ENCODE data around the gene KRTAP10-7.
"Not testable (repeated sequence)": the region's sequence is repeated elsewhere in the genome, so short reads cannot be mapped to it uniquely, and the experiment has no call there.

KRTAP10-7 gene

GRCh38 chr21:44628707-44629391 is 28.5 kb downstream of the KRTAP10-7 start:
- in situ Hi-C loops (cut with HindIII; ENCODE audit: low pct_ligation_motif_present, low sequenced_read_pairs), result no loop called here
- TF ChIP-seq, protein P1, sequence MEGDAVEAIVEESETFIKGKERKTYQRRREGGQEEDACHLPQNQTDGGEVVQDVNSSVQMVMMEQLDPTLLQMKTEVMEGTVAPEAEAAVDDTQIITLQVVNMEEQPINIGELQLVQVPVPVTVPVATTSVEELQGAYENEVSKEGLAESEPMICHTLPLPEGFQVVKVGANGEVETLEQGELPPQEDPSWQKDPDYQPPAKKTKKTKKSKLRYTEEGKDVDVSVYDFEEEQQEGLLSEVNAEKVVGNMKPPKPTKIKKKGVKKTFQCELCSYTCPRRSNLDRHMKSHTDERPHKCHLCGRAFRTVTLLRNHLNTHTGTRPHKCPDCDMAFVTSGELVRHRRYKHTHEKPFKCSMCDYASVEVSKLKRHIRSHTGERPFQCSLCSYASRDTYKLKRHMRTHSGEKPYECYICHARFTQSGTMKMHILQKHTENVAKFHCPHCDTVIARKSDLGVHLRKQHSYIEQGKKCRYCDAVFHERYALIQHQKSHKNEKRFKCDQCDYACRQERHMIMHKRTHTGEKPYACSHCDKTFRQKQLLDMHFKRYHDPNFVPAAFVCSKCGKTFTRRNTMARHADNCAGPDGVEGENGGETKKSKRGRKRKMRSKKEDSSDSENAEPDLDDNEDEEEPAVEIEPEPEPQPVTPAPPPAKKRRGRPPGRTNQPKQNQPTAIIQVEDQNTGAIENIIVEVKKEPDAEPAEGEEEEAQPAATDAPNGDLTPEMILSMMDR (IDR thresholded peaks at IDR 0.05; ENCODE audit: low read depth, low read length, missing control alignments), result no peak
- no peak overlapping the region for H3K27ac ChIP-seq
- H3K27me3 ChIP-seq (replicated peaks), result no peaks in the 10 kb centered on the region
- no peak overlapping the region for H3K4me3 ChIP-seq (ENCODE audit: low read depth, low read length)
- no peaks in the 10 kb centered on the region for H3K36me3 ChIP-seq (replicated peaks)
- DNase-seq, result no peak

DNA sequence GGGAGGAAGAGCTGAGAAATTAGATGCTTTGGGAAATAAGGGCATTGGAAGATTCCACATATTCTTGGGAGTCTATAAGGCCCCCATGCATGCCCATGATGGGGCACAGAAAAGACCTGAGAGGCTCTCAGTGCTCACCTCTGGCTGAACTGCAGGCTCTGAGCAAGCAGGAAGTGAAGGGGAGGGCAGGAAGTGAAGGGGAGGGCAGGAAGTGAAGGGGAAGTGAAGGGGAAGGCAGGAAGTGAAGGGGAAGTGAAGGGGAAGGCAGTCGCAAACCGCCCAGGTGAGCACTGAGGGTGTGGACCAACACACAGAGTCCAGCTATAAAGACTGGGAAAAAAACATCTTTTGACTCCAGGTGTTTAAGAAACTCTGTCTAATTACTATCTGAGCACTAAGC is 30.0 kb downstream of the KRTAP10-7 start:
- TF ChIP-seq, protein P1 (IDR thresholded peaks at IDR 0.05; ENCODE audit: low read depth, low read length, missing control alignments), result no peak
- no peak for DNase-seq
- Histone ChIP-seq H3K36me3 (replicated peaks) (no peaks in the 10 kb centered on the region), H3K27me3 (replicated peaks) (no peaks in the 10 kb centered on the region), H3K4me3 (ENCODE audit: low read depth, low read length) (no peak overlapping the region), H3K27ac (no peak overlapping the region)
- in situ Hi-C loops (cut with HindIII; ENCODE audit: low pct_ligation_motif_present, low sequenced_read_pairs), result no loop called here

- DNase-seq, result no peak
- no peaks in the 10 kb centered on the region for H3K27me3 ChIP-seq (replicated peaks)
- no peak overlapping the region for H3K27ac ChIP-seq
- in situ Hi-C loops (cut with HindIII; ENCODE audit: low pct_ligation_motif_present, low sequenced_read_pairs), result no loop called here
- H3K36me3 ChIP-seq (replicated peaks), result no peaks in the 10 kb centered on the region
- no peak overlapping the region for H3K4me3 ChIP-seq (ENCODE audit: low read depth, low read length)
- TF ChIP-seq, protein P1 (IDR thresholded peaks at IDR 0.05; ENCODE audit: low read depth, low read length, missing control alignments), result no peak
These were observed 31.7 kb downstream of the KRTAP10-7 start for GRCh38 chr21:44632067-44632466.

DNA sequence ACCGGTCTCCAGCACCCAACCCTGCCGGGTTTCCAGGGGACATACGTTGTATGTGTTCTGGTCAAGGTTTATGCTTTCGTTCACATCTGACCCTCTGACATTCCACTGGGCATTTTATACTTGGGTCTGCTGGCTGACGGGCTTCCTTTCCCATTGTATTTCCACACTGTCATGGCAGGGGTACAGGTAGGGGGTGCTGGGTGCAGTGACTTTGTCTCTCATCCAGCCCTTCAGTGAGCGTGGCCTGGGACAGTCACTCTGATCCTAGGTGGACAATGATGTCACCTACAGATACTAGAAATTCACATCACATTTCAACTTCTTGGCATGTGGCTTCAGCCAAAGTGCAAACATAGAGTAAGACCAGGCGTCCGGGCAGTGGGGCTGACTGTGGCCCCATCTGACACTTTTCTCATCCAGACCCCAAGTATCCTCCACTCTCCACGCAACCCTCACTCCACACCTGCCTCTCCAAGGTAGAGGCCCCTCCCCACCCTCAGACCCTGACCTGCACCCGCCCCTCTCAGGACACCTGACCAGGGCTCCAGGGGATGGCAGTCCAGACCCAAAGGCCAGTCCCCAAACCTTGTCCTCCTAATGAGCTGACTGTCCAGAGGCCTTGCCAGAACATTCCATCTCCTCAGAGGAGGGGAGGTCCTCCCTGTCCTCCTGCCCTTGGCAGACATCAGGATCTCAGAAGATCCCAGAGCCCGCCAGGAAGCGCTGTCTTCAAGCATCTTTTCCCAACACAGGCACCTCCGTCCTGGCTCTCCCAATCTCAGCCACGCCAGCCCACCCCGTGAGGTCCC is 36.0 kb downstream of the KRTAP10-7 start:
- Histone ChIP-seq H3K27me3 (replicated peaks) (no peaks in the 10 kb centered on the region), H3K27ac (no peak overlapping the region), H3K36me3 (replicated peaks) (no peaks in the 10 kb centered on the region), H3K4me3 (ENCODE audit: low read depth, low read length) (no peak overlapping the region)
- DNase-seq, result no peak
- in situ Hi-C loops (cut with HindIII; ENCODE audit: low pct_ligation_motif_present, low sequenced_read_pairs), result no loop called here
- TF ChIP-seq, protein P1 (IDR thresholded peaks at IDR 0.05; ENCODE audit: low read depth, low read length, missing control alignments), result no peak

- in situ Hi-C loops (cut with HindIII; ENCODE audit: low pct_ligation_motif_present, low sequenced_read_pairs), result no loop called here
- no peaks in the 10 kb centered on the region for H3K36me3 ChIP-seq (replicated peaks)
- no peak within 1 kb of the TSS for H3K4me3 ChIP-seq (ENCODE audit: low read depth, low read length)
- no peaks in the 10 kb centered on the region for H3K27me3 ChIP-seq (replicated peaks)
- DNase-seq, result no peak
- no peak within 1 kb of the TSS for H3K27ac ChIP-seq
- TF ChIP-seq, protein P1 (IDR thresholded peaks at IDR 0.05; ENCODE audit: low read depth, low read length, missing control alignments), result no peak
These were observed 36.8 kb downstream of the KRTAP10-7 start, which contains the start of gene KRTAP10-10 for GRCh38 chr21:44637018-44637850. TSS of gene KRTAP10-10 (plus strand) at chr21:44637356. CDS start at chr21:44637418, 62 bp downstream.

DNA sequence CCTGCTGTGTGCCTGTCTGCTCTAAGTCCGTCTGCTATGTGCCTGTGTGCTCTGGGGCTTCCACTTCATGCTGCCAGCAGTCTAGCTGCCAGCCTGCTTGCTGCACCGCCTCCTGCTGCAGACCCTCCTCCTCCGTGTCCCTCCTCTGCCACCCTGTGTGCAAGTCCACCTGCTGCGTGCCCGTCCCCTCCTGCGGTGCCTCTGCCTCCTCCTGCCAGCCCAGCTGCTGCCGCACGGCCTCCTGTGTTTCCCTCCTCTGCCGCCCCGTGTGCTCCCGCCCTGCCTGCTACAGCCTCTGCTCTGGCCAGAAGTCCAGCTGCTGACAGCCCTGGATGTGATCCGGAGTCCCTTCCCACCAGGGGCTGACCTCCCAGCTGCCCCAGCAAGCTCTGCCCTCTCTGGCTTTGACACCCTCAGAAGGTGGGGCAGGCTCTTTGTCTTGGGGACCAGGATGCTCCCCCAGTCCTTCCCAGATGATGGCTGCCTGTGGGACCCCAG is 37.5 kb downstream of the KRTAP10-7 start:
- DNase-seq; H3K27ac ChIP-seq; H3K36me3 ChIP-seq (replicated peaks); H3K27me3 ChIP-seq (replicated peaks); H3K4me3 ChIP-seq (ENCODE audit: low read depth, low read length); in situ Hi-C loops (cut with HindIII; ENCODE audit: low pct_ligation_motif_present, low sequenced_read_pairs): not testable (repeated sequence)

GRCh38 chr21:44638506-44639330 is 38.3 kb downstream of the KRTAP10-7 start:
- H3K27ac ChIP-seq; H3K4me3 ChIP-seq (ENCODE audit: low read depth, low read length); H3K27me3 ChIP-seq (replicated peaks); H3K36me3 ChIP-seq (replicated peaks); DNase-seq; in situ Hi-C loops (cut with HindIII; ENCODE audit: low pct_ligation_motif_present, low sequenced_read_pairs): not testable (repeated sequence)
